Testis (tissue), 2 donors: Measurements from ENCODE around the gene USP50.

Experiments
- POLR2A ChIP-seq: fragments of 450-650 bp; IDR thresholded peaks from one replicate; pipeline ENCODE4 v1.6.1; 2017; ENCODE audit warnings: antibody characterized with exemption, mild to moderate bottlenecking, moderate library complexity
- TF ChIP-seq, protein P1 (sequence below), 3 experiments: fragments of 450-650 bp in 2 of 3; fragments of 200-600 bp in 1 of 3; sonication (generic) in 1 of 3; IDR thresholded peaks; one replicate each; pipeline ENCODE4 v1.5.1; 2016 to 2019; ENCODE audit warnings: antibody characterized with exemption in 3 of 3, mild to moderate bottlenecking in 2 of 3, moderate library complexity in 1 of 3

DNA sequence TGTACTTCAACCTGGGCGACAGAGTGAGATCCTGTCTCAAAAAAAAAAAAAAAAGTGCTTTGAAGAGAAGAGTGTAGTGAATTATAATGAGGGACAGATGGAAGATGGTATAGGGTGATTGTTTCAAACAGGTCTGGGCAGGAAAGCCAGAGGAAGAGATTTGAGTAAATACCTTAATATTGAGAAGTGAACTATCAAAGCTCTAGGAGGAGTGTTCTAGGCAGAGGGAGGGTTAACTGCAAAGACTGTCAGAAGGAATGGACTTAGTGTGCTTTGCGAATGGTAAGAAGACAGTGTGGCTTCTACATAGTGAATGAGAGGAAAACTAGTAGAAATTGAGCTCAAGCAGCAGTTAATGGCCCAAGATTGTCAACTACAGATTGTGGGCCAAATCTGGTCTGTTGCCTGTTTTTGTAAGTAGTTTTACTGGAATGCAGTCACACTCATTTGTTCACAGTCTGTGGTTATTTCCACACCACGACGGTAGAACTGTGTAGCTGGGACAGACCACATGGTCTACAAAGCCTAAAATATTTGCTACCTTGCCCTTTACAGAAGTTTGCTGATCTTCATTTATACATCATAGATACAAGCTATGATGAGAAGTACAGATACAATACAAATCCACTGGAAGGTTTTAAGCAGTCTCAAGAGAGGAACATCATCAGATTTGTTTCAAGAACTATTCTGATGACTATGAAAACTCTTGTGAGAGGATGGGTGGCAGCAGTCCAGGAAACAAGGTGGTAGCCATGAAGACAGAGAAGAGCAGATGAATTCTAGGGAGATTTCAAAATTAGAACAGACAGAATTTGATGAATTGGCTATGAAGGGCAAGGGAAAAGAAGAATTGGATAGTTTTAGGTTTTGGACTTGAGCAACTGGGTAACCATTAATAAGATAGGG, 16.5 kb upstream of the USP50 start:
- TF ChIP-seq, protein P1, sequence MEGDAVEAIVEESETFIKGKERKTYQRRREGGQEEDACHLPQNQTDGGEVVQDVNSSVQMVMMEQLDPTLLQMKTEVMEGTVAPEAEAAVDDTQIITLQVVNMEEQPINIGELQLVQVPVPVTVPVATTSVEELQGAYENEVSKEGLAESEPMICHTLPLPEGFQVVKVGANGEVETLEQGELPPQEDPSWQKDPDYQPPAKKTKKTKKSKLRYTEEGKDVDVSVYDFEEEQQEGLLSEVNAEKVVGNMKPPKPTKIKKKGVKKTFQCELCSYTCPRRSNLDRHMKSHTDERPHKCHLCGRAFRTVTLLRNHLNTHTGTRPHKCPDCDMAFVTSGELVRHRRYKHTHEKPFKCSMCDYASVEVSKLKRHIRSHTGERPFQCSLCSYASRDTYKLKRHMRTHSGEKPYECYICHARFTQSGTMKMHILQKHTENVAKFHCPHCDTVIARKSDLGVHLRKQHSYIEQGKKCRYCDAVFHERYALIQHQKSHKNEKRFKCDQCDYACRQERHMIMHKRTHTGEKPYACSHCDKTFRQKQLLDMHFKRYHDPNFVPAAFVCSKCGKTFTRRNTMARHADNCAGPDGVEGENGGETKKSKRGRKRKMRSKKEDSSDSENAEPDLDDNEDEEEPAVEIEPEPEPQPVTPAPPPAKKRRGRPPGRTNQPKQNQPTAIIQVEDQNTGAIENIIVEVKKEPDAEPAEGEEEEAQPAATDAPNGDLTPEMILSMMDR (IDR thresholded peaks at IDR 0.05) = no peak
- TF ChIP-seq POLR2A = no peak
